WI38 (cell line): Measurements from ENCODE around the gene AATF.

ENCODE experiments used
- H3K4me3 ChIP-seq: 2 replicates; pipeline ENCODE4 v1.5.1; 2011; ENCODE audit warnings: low read depth, mild to moderate bottlenecking, control low read depth, low read length
- CTCF ChIP-seq: IDR thresholded peaks from 2 replicates; pipeline ENCODE4 v1.5.1; 2012; ENCODE audit warnings: low read depth, mild to moderate bottlenecking, control low read depth, low read length

The AATF gene

DNA sequence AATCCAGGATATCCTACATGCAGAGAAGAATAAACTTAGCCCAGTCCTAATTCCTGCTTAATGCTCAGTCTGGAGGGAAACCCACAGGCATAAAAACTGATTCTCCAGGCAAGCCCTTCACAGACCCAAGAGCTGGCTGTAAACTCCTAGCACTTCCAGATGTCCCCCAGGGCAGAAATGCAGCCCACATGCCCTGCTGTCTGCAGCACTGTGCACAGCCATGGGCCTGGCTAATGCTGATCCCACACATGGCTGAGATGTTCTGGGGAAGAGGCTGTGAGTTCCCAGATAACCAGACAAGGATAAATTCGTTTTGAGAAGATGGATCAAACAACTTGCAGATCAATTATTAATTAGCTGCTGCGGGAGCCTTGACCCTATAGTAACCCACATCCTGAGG lies 148.4 kb downstream of the AATF start:
- no peak overlapping the region for H3K4me3 ChIP-seq
- no peak for TF ChIP-seq CTCF

DNA sequence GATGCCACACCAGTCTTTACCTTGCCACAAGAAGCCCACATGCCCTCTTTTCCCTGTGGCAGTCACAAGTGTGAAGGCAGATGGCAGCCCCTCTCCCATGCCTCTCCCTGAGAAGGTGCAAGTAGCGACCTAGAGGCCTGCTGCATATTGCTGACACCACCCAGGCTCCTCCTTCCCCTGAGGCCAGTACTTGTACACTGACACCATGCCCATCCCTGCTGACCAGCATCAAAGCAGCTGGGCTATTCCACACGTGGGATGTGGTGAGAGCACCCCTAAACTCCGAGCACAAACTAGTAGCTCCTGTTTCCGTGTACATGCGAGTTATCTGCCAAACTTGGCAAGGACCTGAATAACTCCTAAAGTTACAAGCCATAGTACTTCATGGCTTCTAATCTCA lies 149.4 kb downstream of the AATF start:
- no peak for TF ChIP-seq CTCF

GRCh38 chr17:37098910-37099664 lies 150.3 kb downstream of the AATF start:
- H3K4me3 ChIP-seq, result no peak overlapping the region
- no peak for TF ChIP-seq CTCF

More for the DNA sequence above, 149.4 kb downstream of the AATF start:
- H3K4me3 ChIP-seq, result no peak overlapping the region

DNA sequence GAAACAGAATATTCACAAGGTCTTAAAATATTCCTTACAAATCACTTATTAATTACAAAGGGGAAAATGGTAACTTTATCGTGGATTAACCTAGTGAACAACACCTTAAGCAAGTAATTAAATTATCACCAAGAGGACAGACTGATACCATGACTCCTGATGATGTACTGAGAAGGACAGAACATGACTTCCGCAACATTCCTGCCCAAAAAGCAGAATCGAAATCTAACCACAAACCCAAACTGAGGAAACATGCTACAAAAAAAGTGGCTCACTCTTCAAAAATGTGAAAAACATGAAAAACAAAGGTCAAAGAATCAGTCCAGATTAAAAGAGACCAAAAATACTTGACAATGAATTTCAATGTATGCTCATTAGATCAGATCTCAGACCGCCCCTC lies 151.5 kb downstream of the AATF start:
- no peak for TF ChIP-seq CTCF
- H3K4me3 ChIP-seq, result no peak overlapping the region

GRCh38 chr17:37101306-37101705 lies 152.6 kb downstream of the AATF start:
- H3K4me3 ChIP-seq, result no peak overlapping the region
- no peak for TF ChIP-seq CTCF

- TF ChIP-seq CTCF, result no peak
- no peak overlapping the region for H3K4me3 ChIP-seq
Measured at GRCh38 chr17:37103231-37103630, 154.5 kb downstream of the AATF start.

GRCh38 chr17:37106049-37106448 lies 157.3 kb downstream of the AATF start:
- no peak for TF ChIP-seq CTCF
- no peak overlapping the region for H3K4me3 ChIP-seq
